ENCODE measurements around the gene SPINT3.

DNA sequence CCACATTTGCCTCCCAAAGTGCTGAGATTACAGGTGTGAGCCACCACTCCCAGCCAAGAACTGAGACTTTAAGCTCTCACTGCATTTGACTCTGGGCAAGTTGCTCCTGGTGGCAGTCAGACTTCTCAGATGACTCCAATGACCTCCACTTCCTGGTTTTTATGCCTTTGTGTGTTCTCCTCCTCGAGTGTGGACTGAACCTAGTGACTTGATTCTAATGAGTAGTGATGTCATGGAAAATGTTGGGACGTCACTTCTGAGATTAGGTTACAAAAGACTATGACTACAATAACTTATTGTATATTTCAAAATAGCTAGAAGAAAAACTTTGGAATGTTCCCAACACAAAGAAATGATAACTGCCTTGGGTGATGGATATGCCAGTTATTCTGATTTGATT, 12.0 kb downstream of the SPINT3 start:
- TF ChIP-seq, protein P1, sequence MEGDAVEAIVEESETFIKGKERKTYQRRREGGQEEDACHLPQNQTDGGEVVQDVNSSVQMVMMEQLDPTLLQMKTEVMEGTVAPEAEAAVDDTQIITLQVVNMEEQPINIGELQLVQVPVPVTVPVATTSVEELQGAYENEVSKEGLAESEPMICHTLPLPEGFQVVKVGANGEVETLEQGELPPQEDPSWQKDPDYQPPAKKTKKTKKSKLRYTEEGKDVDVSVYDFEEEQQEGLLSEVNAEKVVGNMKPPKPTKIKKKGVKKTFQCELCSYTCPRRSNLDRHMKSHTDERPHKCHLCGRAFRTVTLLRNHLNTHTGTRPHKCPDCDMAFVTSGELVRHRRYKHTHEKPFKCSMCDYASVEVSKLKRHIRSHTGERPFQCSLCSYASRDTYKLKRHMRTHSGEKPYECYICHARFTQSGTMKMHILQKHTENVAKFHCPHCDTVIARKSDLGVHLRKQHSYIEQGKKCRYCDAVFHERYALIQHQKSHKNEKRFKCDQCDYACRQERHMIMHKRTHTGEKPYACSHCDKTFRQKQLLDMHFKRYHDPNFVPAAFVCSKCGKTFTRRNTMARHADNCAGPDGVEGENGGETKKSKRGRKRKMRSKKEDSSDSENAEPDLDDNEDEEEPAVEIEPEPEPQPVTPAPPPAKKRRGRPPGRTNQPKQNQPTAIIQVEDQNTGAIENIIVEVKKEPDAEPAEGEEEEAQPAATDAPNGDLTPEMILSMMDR (IDR thresholded peaks at IDR 0.05): no peak
- no peak for TF ChIP-seq EP300 (IDR thresholded peaks at IDR 0.05)

Measured in suprapubic skin (tissue), 3 donors.